Midbrain (tissue), 1 donor: ENCODE data around the gene KRTAP10-1.
"Not testable (repeated sequence)": the region's sequence is repeated elsewhere in the genome, so short reads cannot be mapped to it uniquely, and the experiment has no call there.

Source experiments
- DNase-seq: peaks from one replicate; lab custom pipeline; 2025; lab: John Stamatoyannopoulos, UW

Gene KRTAP10-1, protein sequence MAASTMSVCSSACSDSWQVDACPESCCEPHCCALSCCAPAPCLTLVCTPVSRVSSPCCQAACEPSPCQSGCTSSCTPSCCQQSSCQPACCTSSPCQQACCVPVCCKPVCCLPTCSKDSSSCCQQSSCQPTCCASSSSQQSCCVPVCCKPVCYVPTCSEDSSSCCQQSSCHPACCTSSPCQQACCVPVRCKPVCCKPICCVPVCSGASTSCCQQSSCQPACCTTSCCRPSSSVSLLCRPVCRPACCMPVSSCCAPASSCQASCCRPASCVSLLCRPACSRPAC

DNA sequence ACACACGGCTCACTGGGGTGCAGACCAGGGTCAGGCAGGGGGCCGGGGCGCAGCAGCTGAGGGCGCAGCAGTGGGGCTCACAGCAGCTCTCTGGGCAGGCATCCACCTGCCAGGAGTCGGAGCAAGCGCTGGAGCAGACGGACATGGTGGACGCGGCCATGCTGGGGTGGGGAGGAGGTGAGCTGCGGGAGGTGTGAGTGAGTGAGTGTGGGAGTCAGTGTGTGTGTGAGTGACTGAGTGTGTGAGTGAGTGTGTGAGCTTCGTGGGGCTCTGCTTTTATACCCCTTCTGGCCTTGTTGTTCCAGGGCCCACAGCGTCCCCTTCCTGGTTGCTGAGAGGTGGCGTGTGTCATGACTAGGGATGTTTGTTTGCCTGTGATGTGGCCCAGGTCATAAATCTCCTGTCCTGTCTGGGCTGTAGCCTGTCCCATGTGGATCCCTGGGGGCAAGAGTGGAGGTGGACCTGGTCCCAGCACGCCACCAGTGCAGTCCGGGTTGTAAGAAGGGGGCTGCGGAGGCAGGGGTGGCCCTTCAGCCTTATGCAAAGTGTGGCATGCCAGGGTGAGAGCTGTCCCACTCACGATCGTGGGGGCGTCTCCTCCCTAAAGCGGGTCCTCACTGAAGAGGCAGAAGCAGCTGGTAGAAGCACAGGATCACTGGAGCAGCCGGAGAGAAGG lies at the start of gene KRTAP10-1:
Gene KRTAP10-1 (minus strand): TSS at position 205 of the 676 bp plus-strand sequence. CDS start 45 bp downstream, at position 160.
- DNase-seq, result no peak

DNA sequence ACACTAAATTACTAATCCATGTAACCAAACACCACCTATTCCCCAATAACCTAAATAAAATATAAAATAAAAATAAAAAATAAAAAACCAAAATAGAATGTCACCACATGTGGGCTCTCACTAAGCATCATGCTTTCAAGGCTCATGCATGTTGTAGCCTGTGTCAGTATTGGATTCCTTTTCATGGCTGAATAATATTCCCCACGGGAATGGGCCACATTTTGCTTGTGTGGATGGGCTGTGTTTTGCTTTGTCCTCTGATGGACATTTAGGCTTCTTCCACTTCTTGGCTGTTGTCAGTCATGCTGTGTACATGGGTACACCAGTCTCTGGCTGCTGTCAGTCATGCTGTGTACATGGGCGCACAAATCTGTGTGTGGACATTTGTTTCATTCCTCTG lies 49.1 kb upstream of the KRTAP10-1 start:
- no peak for DNase-seq

DNA sequence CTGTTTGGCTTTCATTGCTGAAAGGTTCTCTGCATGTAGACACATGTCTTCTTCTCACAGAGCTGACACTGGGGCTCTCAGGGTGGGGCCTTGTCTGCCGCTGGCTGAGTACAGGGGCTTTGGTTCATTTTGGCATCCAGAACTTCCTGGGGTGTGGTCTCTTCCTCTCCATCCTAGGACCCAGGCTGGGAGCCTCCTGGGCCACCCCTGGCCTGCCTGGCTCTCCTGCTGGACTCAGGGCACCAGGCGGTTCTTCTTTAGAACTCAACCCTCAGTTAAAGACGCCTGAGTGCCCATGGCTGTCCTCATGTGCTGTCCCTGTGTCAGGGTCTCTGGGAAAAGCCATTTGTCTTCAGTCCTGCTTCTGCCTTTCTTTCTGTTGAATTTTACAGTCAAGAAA lies 45.9 kb upstream of the KRTAP10-1 start:
- DNase-seq, result no peak

DNA sequence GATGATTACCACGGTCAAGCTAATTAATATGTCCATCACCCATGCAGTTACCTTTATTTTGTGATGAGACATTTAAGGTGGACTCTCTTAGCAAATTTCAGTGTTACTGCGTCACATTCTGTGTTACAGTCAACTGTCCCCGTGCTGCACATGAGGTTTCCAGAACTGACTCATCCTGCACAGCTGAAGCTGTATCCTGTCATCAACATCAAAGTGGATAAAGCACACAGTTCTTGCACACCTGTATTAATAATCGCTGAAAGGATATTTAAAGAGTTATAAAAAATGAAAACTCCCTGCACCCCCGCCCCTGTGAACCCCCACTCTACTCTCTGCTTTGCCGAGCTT lies 43.8 kb upstream of the KRTAP10-1 start:
- DNase-seq, result no peak

DNA sequence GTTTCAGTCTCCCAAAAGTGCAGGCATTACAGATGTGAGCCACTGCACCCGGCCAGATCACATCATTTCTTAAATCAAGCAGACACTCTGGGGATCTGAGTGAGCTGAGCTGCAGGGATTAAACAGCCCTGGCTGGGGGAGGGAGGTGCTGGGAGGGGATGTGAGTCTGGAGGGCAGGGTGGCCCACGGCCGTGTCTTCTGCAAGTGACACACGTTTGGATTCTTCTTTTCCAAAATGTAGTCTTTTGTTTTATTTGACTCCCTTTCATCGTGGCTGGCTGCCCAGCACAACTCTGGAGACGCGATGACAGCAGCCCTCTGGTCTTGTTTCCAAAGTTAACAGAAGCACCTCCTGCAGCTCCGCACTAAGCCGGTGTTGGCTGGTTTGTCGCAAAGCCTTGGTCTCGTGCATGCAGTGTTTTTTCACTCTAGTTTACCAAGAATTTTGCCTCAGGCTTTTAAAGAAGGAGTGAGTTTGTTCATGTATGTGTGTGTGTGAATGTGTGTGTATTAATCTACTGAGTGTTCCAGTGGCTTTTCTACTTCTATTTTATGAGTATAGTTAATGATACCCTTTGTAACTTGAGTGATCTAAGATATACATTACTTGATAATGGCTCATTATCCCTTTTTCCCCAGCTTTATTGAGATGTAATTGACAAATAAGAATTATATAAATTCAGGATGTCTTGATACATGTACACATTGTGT lies 43.2 kb upstream of the KRTAP10-1 start:
- DNase-seq, result no peak

DNA sequence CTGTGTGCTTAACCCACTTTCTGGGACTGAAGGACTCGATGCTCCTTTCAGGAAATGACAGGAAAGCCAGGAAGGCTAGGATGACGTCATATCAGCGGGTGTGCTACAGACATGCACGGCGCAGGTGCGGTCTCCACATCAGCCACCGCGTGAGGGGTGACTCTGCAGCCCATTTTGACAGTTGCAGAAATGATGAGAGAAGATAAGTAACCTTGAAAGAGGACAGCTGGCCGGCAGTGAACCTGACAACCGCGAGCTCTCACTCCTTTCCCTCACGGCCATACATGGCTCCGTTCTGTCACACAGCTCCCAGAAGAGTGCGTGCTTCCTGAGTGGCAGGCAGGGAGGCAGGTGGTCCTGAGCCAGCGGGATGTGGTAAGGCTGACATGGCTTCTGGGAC lies 42.1 kb upstream of the KRTAP10-1 start:
- no peak for DNase-seq

DNA sequence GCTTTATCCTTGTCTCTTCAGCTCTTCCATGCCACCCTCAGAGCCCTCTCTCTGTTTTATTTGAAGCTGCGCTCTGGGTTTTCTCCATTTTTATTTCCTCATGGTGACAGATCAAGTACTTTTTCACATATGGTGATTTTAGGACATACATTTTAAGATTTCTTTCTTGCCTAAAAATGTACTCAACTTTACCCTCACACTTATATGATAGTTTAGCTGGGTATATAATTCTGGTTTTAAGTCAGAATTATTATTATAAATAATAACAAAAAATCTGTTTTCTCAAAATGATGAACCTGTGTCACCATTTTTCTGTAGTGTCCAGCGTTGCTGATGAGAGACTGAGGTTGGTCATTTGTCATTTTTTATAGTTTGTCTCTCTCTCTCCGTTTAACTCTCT lies 41.2 kb upstream of the KRTAP10-1 start:
- no peak for DNase-seq

DNA sequence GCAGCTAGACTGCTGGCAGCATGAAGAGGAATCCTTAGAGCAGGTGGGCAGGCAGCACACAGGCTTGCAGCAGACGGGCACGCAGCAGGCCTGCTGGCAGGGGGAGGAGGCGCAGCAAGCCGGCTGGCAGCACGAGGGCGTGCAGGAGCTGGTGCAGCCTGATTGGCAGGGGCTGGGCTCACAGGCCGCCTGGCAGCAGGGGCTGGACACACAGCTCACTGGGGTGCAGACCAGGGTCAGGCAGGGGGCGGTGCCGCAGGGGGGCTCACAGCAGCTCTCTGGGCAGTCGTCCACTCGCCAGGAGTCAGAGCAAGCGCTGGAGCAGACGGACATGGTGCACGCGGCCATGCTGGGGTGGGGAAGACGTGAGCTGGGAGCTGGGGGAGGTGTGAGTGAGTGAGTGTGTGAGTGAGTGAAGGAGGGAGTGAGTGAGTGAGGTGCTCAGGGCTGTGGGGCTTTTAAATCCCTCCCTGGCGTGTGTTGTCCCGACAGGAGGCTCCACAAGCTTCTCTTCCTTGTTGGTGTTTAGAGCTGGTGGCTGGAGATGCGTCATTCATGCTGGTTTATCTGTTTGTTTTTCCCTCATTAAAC lies 40.3 kb upstream of the KRTAP10-1 start, which contains the start of gene KRTAP10-5:
Gene KRTAP10-5 (minus strand): TSS at position 374 of the 591 bp plus-strand sequence. CDS start 26 bp downstream, at position 348.
- DNase-seq, result not testable (repeated sequence)

DNA sequence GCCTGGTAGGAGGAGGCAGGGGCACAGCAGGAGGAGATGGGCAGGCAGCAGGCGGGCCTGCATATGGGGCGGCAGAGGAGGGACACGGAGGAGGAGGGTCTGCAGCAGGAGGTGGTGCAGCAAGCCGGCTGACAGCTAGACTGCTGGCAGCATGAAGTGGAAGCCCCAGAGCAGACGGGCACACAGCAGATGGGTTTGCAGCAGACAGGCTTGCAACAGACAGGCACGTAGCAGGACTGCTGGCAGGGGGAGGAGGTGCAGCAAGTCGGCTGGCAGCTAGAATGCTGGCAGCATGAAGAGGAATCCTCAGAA lies 39.8 kb upstream of the KRTAP10-1 start:
- DNase-seq, result no peak

DNA sequence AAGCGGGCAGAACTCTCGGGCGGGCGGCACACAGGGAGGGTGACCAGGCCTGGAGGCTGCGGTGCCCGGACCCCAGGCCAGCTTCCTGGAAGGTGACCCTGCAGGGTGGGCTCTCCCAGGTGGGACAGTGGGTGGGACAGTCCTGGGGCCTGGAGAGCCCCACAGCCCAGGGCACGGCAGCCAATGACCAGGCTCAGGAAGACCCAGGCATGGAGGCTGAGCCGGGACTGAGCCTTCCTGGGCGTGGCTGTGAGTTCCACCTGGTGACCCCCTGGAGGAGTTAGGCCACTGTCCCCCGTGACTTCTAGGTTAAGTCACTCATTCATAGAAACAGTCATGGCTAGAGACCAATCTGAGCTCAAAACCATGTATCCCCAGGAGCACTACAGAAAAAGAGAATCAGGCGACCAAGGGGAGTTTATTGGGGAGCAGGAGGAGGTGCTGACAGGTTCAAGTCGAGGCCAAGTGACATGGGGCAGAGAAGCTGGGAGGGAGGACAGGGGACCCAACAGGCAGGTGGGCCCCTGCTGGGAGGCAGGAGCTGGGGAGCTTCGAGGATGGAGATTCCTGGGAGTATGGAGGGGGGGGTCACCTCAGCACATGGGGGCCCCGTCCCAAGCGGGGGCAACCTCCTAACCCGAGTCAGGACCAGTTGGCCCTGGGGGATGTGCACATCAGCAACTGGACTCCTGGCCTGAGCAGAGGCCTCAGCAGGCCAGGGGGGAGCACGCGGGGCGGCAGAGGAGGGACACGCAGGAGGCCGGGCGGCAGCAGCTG lies 39.2 kb upstream of the KRTAP10-1 start:
- DNase-seq, result no peak

DNA sequence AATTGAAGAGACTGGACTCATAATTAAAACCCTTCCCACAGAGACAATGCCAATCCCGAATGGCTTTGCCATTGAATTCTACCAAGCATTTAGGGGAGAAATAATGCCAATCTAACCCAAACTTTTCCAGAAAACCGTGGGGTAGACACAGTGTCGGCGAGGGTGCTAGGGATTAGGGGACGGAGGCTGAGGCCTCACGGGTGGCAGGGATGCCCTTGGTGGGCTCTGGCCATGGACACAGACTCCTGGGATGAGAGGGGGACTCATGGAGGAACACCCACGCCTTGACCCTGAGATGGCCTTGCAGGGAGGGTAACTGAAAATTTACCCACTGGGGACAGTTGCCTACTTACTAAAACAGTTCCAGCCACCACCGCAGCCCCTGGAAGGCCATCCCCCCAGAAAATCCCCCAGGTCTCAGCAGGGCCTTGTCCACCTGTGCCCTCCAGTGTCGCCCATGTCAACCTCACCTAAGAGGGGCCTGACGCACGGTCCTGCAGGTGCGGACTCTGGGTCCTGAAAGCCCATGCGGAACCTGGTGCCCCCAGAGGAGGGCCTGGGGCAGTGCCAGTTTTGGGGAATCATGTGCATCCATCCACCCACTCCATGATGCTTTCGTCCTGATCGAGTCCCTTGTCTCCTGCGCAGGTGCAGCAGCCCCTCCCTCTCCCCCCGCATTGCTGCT lies 38.5 kb upstream of the KRTAP10-1 start:
- DNase-seq, result no peak

DNA sequence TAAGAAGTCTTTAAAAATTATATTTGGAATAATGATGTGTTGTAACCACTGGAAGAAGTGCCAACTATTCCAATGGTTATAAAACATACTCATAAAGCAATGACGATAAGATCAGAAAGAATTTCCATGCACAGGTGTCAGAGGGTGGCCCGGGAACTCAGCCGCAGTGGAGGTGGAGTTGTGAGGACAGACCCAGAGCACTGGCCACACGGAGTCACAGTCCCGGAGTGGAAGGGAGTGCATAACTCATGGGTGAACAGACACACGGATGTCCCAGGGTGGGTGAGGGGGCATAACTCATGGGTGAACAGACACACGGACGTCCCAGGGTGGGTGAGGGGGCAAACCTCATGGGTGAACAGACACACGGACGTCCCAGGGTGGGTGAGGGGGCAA lies 36.0 kb upstream of the KRTAP10-1 start:
- no peak for DNase-seq

DNA sequence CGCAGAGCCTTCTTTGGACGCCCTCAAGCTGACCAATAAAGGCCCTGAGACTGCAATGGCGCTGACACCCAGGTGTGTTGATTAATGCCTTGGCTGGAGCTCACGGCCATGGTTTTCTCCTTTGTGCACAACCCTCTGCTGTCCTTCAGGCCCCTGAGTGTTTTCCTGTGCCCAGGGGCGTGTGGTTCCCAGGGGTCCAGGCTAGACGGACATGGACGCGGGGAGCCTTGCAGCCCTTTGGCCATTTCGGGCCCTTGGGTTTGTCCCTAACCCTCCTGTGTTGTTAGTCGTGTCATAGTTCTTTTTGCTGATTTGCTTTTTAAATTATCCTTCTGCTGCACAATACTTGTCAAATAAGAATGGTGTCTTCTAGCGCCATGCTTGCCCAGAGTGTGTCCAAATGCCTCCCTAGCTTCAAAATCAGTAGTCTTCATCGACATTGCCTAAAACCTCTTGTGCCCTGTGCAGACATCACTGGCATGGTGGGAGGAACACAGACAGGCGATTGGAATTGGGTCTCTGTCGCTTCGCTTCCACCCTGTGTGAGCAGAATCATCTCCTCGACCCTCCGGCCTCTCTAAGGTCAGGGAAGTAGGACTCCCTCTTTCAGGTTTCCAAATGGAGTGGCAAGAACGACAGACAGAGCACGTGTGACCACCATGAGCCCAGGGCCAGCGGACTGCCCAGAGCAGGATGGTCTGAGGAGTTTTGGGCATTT lies 35.5 kb upstream of the KRTAP10-1 start:
- DNase-seq, result no peak

DNA sequence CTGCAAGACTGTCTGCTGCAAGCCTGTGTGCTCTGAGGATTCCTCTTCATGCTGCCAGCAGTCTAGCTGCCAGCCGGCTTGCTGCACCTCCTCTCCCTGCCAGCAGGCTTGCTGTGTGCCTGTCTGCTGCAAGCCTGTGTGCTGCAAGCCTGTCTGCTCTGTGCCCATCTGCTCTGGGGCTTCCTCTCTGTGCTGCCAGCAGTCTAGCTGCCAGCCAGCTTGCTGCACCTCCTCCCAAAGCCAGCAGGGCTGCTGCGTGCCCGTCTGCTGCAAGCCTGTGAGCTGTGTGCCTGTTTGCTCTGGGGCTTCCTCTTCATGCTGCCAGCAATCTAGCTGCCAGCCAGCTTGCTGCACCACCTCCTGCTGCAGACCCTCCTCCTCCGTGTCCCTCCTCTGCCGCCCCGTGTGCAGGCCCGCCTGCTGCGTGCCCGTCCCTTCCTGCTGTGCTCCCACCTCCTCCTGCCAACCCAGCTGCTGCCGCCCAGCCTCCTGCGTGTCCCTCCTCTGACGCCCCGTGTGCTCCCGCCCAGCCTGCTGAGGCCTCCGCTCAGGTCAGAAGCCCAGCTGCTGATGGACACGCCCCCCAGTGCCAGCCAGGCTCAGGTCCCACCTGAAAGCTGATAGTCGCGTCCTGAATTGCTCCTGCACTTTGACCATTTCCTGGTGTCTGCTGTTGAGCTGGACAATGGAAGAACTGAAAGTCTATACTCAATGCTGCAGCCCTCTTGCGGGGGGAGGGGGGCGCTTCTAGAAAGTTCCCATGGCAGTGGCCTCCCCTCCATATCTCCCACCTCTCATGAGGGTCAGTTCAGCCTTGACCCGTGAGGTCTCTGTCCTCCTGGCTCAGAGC lies 34.7 kb upstream of the KRTAP10-1 start:
- no peak for DNase-seq

DNA sequence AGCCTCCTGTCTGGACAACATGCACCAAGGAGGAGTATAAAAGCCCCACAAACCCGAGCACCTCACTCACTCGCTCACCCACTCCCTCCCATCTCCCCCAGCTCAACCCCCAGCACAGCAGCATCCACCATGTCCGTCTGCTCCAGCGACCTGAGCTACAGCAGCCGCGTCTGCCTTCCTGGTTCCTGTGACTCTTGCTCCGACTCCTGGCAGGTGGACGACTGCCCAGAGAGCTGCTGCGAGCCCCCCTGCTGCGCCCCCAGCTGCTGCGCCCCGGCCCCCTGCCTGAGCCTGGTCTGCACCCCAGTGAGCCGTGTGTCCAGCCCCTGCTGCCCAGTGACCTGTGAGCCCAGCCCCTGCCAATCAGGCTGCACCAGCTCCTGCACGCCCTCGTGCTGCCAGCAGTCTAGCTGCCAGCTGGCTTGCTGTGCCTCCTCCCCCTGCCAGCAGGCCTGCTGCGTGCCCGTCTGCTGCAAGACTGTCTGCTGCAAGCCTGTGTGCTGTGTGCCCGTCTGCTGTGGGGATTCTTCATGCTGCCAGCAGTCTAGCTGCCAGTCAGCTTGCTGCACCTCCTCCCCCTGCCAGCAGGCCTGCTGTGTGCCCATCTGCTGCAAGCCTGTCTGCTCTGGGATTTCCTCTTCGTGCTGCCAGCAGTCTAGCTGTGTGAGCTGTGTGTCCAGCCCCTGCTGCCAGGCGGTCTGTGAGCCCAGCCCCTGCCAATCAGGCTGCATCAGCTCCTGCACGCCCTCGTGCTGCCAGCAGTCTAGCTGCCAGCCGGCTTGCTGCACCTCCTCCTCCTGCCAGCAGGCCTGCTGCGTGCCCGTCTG lies 33.8 kb upstream of the KRTAP10-1 start, which contains the start of gene KRTAP10-4:
Gene KRTAP10-4 (plus strand): TSS at position 100 of the 827 bp plus-strand sequence. CDS start 30 bp downstream, at position 130.
- not testable (repeated sequence) for DNase-seq

DNA sequence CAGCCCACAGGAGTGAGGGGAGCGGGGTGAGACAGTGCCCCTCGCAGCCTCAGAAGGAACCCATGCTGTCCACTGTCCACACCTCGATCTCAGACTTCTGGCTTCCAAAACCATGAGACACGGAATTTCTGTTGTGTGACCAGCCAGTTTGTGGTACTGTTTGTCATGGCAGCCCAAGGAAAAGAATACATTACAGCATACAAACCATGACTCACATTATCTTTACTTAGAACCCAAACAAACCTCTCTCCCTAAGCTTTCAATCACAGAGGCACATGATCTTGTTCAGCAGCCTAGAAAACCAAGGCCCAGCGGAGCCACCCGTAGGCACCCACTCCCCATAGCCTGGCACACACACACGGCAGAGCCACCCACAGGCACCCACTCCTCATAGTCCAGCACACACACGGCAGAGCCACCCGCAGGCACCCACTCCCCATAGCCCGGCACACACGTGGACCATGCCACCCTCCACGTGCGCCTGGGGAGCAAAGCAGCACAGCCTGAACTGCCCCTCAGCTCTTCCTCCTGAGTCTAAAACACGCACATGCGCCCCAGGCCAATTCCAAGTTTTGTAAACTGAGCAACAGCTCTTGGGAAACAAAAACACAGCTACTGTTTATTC lies 33.1 kb upstream of the KRTAP10-1 start:
- DNase-seq, result no peak

DNA sequence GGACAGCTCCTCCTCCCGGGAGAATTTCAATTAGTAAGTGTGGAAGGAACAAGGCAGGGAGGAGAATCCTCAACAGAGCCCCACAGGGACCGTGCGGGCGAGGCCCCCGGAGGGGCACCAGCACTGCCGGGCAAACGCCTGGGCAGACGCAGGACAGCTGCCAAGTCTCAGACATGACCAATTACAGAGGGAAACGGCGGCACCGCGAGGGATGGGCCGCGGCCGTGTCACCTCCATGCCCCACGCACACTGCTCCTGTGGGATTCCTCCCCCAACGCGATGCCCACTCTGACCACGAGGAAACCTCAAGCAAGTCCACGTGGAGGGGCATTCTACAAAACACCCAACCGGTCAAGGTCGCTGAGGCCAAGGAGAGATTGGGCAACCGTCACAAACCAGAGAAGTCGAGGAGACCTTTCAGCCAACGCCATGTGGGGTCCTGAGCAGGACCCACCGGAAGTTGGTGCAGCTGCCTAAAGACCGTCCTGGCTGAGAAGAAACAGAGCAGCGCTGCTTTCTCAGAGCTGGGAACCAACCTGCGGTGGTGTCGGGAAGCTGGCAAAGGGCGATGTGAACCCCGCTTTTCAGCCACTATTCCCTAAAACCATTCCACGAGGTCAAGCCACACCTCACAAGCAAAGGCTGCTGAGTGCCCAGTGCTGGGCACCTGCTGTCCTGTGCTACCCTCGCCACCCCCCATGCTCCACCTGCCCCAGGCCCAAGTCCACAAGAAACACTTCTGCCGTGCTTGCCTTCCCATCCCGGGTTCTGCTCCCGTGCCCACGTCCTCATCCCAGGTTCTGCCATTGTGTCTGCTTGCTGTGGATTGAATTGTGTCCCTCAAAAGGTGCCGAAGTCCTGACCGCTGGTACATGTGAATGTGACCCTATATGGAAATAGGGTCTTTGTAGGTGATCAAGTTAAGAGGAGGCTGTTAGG lies 32.1 kb upstream of the KRTAP10-1 start:
- DNase-seq, result no peak
